ENCODE results near the gene SPG11. TPM values are rescaled to one million over a fixed set of nuclear protein-coding genes. Genes with fewer than 3 reads are reported as not detected.

SPG11 gene
- total and polyA plus RNA-seq, 10 of the 15 experiments (the other 5 are each of a cell fraction or from before 2014, with no cell fraction given): 22.1 to 85.1 (median 47.2) TPM

- TF ChIP-seq E4F1 (IDR thresholded peaks at IDR 0.05; ENCODE audit: borderline replicate concordance, partially characterized antibody) (peak; percentile 34), MXI1 (IDR thresholded peaks at IDR 0.05; ENCODE audit: low read depth, low read length) (peak; percentile 84), ZNF384 (IDR thresholded peaks at IDR 0.05; ENCODE audit: borderline replicate concordance, low read depth, low read length) (peak; percentile 93), E2F4 (IDR thresholded peaks at IDR 0.05; ENCODE audit: low read depth, low read length) (no peak), CEBPB (IDR thresholded peaks at IDR 0.05; ENCODE audit: borderline replicate concordance in 1 of 2, low read depth in 2 of 2, low read length in 2 of 2) (0 out of 4 replicates have a peak, but pooled peaks of 1 of the 2 experiments have one; percentile 18), CBX5 (IDR thresholded peaks at IDR 0.05; ENCODE audit: low read depth) (0 out of 2 replicates have a peak, but pooled peaks have one; percentile 43), TARDBP (IDR thresholded peaks at IDR 0.05; ENCODE audit: borderline replicate concordance) (no peak), ATF7 (IDR thresholded peaks at IDR 0.05; ENCODE audit: low read depth) (peak; percentile 55; the same call in 1 of the 2 replicates), MYC (IDR thresholded peaks at IDR 0.05; ENCODE audit: insufficient read depth, insufficient read length, insufficient replicate concordance, low read length, severe bottlenecking) (no peak), KDM1A (IDR thresholded peaks at IDR 0.05; ENCODE audit: borderline replicate concordance) (no peak), ATF2 (IDR thresholded peaks at IDR 0.05; ENCODE audit: low read length) (peak; percentile 57), SP1 (IDR thresholded peaks at IDR 0.05; ENCODE audit: low read depth, low read length) (peak; percentile 4), IRF5 (IDR thresholded peaks at IDR 0.05; ENCODE audit: borderline replicate concordance) (no peak), NFIC (IDR thresholded peaks at IDR 0.05; ENCODE audit: low read depth, low read length) (no peak), EGR1 (IDR thresholded peaks at IDR 0.05; ENCODE audit: borderline replicate concordance in 1 of 2, low read depth in 2 of 2, low read length in 2 of 2) (peak in 1 of 2 experiments; percentile 53; a peak in 2 of 3 replicates), TCF12 (IDR thresholded peaks at IDR 0.05; ENCODE audit: low read depth, low read length) (peak; percentile 70; the same call in 1 of the 2 replicates)
Measured at GRCh38 chr15:44662478-44663409, 718 bp downstream of the SPG11 start (continued).
